Suprapubic skin (tissue), 3 donors: ENCODE results near the gene VIP.

ENCODE experiments used
- CTCF ChIP-seq, 2 donors: fragments of 200-600 bp in 1 of 2; fragments of 450-650 bp in 1 of 2; sonication (generic) in 1 of 2; IDR thresholded peaks; one replicate each; pipeline ENCODE4 v1.5.1; 2016 to 2019; ENCODE audit warnings: antibody characterized with exemption in 2 of 2, mild to moderate bottlenecking in 1 of 2, moderate library complexity in 1 of 2
- POLR2AphosphoS5 ChIP-seq, 3 donors: sonication (generic); formaldehyde crosslinking; IDR thresholded peaks; one replicate each; pipeline ENCODE4 v1.6.1; 2017; ENCODE audit warnings: antibody characterized with exemption in 3 of 3

- TF ChIP-seq CTCF (IDR thresholded peaks at IDR 0.05) (no peak), POLR2AphosphoS5 (IDR thresholded peaks at IDR 0.05) (no peak)
Measured at GRCh38 chr6:152734630-152735029, 16.0 kb upstream of the VIP start.
